ENCODE measurements around the gene EP400.
A peak's percentile ranks its signal among the peaks of the same experiment; 100 is the strongest.
"Not testable (repeated sequence)": the region's sequence is repeated elsewhere in the genome, so short reads cannot be mapped to it uniquely, and the experiment has no call there.

EP400 gene

DNA sequence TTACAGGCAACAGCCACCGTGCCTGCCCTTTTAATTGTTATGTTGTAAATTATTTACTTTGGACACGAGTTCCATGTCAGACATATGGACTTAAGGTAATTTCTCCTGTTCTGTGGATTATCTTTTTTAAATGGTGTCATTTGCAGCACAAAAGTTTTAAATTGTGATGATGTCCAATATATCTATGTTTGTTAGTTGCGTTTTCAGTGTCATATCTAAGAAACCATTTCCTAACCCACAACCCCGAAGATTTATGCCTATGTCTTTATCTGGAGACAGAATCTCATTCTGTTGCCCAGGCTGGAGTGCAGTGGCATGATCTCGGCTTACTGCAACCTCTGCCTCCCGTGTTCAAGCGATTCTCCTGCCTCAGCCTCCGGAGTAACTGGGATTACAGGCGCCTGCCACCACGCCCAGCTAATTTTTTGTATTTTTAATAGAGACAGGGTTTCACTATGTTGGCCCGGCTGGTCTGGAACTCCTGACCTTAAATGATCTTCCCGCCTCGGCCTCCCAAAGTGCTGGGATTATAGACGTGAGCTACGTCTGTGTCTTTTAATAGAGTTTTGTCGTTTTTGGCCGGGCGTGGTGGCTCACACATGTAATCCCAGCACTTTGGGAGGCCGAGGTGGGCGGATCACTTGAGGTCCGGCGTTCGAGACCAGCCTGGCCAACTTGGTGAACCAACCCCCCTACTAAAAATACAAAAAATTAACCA, 870 bp upstream of the EP400 start:
- not testable (repeated sequence) for DNase-seq

DNA sequence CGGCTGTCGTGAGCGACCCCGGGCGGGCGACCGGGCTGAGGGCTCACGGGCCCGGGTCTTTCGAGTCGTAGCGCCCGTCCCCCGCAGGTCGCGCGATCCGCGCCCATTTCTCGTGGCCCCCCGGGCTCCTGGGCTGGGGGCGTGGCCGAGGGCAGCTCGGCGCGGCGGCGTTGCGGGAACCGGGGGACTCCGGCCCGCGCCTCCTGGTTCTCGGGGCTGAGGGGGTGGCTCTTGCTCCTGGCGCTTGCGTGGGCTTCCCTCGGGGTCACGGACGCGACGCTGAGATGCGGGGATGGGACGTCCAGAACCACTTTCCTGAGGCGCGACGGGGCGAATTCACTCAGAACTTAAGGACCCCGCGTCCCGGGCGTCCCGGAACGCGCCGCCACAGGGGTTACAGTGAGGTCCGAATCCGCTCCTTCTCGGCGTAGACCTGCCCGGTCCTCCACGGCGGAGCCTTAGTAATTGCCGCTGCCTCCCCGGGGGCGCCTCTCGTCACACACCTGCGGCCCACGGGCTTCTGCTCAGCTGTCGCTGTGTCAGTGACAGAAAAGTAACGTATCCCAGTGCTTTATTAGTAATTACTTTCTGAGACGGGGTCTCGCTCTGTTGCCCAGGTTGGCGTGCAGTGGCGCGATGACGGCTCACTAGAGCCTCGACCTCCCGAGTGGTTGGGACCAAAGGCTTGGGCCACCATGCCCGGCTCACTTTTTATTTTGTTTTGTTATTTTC, 606 bp downstream of the EP400 start:
- DNase-seq, result no peak

DNA sequence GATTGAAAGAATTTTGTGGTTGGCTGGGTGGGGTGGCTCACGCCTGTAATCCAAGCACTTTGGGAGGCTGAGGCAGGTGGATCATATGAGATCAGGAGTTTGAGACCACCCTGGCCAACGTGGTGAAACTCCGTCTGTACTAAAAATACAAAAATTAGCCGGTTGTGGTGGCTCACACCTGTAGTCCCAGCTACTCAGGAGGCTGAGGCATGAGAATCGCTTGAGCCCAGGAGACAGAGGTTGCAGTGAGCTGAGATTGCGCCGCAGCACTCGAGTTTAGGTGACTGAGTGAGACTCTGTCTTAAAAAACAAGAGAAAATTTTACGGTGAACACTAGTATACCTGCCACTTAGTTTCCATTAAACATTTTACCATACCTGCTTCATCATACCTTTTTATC, 4.1 kb downstream of the EP400 start:
- not testable (repeated sequence) for DNase-seq

DNA sequence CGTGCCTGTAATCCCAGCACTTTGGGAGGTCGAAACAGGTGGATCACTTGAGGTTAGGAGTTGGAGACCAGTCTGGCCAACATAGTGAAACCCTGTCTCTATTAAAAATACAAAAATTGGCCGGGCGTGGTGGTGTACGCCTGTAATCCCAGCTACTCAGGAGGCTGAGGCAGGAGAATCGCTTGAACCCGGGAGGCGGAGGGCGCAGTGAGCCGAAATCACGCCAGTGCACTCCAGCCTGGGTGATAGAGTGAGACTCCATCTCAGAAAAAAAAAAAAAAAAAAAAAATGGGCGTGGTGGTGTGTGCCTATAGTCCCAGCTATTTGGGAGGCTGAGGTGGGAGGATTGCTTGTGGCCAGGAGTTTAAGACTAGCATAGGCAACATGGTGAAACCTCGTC, 4.7 kb downstream of the EP400 start:
- not testable (repeated sequence) for DNase-seq

DNA sequence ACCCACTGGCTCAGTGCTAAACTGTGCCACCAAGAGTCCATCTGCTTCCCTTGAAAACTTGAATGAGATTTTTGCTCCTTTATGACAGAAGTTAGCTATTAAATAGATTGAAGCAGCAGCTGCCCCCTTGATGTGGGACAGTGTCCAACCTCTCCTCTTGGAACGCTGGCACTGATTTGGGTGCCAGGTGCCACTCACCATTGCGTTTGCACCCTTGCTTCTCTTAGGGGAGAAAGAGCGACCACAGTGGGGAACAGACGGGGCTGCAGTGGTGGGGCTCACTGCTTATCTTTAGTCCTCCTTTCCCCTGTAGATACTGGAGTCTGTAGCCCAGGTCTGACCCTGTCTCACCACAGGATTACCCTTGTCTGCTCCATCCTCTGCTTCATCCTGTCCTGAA, 9.4 kb downstream of the EP400 start:
- DNase-seq, result no peak

DNA sequence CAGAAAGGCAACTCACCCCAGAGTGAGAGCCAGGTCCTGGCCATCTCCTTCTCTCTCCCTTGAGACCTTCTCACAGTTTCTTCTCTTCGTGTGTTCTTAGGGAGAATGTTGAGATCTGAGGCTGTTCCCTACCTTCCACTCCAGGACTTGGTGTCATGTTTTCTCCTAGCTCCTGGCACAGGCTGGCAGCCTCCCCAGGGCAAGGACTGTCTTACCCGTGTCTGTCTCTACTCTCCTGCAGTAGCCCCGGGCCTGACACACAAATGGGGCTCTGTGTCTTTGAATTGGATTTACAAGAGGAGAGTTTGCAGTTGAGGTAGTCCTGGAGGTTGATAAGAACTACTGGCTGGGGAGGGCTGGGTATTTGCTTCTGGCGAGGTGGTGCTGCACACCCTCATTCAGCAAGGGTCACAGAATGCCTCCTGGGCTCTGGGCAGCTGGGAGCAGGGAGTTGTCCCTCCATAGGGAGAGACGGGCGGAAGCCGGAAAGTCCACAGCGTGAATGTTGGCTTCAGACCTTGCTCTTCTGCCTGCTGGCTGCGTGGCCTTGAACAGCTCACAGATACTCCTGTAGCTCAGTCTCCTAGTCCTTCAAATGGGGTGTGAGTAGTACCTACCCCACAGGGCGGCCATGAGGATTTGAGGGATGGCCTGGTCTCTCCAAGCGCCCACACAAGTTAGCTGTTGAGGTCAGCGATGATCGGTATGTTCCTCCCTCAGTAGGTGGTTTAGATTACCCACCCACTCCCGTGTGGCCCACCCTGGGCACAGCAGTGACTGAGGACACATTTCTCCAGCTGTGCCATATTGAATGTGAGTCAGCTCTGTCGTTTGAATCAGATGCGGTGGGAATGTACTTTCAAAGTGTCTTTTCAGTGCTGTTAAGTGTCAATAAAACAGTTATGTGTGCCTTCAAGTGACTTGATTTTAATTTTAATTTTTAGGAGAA, 10.2 kb downstream of the EP400 start:
- DNase-seq, result no peak

DNA sequence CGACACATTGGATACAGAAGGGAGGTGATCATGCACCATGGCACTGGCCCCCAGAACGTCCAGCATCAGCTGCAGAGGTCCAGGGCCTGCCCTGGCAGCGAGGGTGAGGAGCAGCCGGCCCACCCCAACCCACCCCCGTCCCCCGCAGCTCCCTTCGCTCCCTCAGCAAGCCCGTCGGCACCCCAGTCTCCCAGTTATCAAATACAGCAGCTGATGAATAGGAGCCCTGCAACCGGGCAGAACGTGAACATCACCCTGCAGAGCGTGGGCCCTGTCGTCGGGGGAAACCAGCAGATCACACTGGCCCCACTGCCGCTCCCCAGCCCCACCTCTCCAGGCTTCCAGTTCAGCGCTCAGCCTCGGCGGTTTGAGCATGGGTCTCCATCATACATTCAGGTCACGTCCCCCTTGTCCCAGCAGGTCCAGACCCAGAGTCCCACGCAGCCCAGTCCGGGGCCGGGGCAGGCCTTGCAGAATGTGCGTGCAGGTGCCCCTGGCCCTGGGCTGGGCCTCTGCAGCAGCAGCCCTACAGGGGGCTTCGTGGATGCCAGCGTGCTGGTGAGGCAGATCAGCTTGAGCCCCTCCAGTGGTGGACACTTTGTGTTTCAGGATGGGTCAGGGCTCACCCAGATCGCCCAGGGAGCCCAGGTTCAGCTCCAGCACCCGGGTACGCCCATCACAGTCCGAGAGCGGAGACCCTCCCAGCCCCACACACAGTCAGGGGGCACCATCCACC, 11.0 kb downstream of the EP400 start:
- DNase-seq, result not testable (repeated sequence)

DNA sequence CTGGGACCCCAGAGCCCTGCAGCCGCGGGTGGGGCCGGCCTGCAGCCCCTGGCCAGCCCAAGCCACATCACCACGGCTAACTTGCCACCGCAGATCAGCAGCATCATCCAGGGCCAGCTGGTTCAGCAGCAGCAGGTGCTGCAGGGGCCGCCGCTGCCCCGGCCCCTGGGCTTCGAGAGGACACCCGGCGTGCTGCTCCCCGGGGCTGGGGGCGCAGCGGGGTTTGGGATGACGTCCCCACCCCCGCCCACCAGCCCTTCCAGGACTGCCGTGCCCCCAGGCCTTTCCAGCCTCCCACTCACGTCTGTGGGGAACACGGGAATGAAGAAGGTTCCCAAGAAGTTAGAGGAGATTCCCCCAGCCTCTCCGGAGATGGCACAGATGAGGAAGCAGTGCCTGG, 11.6 kb downstream of the EP400 start:
- not testable (repeated sequence) for DNase-seq

DNA sequence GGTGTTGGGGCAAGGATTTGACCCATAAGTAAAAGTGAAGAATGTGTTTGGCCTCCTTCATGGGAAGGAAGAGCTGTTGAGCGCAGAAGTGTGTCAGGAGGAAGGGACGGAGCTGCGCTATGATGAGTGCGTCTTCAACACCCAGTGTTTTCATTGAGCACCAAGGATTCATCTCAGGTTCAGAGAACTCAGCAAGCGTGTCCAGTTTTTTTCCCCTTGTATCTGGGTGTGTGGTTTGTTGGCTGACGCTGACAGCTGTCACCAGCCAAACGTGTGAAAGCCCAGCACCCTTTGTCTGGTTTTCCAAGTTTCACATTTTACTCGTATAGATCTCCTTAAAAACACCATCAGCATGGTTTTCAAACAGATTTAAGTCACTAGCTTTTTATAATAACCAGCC, 12.3 kb downstream of the EP400 start:
- DNase-seq, result no peak

DNA sequence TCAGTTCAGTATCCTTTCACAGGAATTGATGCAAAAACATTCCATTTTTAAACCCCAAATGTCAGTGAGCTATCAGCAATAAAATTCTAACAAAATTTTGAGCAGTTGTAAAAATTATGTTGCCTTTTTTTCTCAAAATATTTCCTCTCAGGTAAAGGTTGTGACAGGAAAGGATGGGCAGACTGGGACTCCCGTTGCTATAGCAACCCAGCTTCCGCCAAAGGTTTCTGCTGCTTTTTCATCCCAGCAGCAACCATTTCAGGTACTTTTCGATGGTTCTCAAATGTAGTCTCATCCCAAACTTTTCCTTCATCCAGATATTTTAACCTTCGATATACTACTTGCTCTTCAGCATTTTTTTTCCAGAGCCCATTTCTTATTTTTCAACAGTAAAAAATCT, 13.6 kb downstream of the EP400 start:
- DNase-seq, result no peak

DNA sequence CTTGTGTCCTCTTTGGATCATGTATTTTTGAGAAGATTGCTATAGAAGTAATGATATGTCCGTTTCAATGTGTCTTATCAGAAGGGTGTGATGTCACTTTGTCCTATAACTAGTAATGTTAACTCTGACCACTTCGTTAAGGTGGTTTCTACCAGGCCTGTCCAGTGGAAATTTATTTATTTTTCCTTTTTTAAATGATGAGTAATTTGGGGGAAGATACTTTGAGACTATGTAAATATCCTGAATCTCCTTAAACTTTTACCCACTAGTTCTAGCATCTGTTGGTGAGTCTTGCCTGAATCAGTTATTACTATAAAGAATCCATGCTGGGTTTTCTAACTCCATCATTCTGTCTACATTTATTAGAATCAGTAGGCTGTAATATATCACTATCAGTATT, 15.3 kb downstream of the EP400 start:
- no peak for DNase-seq

DNA sequence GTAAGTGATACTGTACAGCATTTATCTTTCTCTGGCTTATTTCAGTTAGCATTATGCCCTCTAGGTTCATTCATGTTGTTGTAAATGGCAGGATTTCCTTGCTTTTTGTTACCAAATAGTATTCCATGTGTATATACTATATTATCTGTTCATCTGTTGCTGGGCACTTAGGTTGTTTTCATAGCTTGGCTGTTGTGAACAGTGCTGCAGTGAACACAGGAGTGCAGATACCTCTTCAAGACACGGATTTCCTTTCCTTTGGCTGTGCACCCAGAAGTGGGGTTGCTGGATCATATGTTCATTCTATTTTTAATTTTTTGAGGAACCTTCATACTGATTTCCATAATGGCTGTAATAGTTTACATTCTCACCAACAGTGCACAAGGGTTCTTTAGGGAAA, 21.5 kb downstream of the EP400 start:
- DNase-seq, result no peak

DNA sequence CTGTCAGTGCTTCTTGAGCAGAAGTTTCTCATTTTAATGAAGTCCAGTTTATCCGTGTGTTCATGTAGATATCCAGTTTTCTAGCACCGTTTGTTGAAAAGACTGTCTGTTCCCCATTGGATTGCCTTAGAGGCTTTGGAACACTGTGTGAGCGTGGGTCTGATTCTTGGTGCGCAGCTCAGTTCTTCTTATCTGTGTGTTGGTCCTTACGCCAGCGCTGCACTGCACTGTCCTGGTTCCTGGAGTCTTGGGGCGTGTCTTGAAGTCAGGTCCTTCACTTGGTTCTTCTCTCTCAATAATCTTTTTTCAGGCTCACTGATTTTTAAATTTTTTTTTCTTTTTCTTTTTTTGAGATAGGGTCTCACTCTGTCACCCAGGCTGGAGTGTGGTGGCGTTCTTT, 25.5 kb downstream of the EP400 start:
- DNase-seq, result no peak

DNA sequence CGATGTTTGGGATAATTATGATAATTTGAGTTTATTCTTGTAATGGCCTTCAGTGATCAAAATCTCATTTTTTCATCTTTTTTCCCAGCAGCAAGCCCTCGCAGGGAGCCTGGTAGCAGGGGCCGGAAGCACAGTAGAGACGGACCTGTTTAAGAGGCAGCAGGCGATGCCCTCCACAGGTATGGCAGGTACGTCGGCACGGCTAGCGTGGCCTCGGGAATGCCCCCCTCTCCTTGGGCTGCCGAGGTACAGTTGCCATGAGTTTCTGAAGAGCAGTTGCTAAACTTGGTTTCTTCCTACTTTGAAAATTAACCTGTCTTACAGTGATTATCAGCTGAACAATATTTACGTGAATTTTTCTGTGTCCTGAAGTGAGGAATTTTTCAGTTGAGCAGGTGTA, 29.9 kb downstream of the EP400 start:
- no peak for DNase-seq

DNA sequence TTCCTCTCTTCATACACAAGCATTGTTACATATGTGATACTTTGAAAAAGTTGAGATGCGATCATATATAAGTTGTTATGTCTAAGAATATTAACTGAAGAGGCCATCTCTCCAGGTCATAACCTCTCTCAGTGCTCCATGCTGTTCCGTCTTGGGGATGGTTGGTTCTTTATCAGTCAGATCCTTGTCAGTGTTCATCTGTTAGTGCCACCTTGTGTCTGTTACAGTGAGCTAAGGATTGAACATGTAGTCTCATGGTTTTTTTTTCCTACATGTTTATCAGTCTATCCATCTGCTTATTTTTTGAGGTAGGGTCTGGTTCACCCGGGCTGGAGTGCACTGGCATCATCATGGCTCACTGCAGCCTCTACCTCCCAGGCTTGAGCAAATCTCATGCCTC, 30.5 kb downstream of the EP400 start:
- no peak for DNase-seq

DNA sequence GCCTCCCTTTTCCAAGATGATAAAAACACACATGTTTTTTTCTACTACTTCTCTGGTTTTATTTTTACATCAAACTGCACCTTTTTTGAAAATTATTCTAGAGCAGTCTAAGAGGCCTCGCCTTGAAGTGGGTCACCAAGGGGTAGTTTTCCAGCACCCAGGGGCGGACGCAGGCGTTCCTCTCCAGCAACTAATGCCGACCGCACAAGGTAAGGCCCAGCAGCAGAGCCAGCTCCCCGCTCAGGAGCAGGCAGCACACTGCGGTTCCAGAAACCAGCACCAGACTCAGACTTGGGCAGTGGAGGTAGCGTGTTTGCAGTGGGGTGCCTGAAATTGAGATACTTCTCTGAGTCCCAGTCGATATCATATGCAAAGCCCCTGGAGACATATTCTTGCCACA, 31.6 kb downstream of the EP400 start:
- no peak for DNase-seq

DNA sequence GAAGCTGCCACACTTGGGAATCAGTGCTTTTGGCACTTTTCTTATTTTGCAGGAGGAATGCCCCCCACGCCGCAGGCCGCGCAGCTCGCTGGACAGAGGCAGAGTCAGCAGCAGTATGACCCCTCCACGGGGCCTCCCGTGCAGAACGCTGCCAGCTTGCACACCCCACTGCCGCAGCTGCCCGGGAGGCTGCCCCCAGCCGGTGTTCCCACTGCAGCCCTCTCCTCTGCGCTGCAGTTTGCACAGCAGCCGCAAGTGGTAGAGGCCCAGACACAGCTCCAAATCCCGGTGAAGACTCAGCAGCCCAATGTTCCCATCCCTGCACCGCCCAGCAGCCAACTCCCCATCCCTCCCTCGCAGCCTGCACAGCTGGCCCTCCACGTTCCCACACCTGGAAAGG, 32.3 kb downstream of the EP400 start:
- no peak for DNase-seq

DNA sequence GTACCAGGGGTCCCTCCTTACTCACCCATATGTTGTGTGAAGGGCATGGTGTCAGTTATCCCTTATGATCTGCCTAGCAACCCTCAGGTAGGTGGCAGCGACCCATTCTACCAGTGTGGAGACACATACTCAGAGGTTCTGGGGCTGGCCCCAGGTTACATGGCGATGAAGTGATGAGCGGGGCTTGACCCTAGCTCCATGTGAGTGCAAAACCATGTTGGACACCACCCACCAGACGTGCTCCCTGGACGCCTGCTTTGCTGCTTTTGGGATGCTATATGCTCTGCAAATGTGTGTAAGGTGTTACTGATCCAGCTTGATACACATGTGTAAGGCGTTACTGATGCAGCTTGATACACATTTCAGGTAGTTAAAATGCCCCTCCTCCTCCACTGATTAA, 33.3 kb downstream of the EP400 start:
- DNase-seq, result no peak

DNA sequence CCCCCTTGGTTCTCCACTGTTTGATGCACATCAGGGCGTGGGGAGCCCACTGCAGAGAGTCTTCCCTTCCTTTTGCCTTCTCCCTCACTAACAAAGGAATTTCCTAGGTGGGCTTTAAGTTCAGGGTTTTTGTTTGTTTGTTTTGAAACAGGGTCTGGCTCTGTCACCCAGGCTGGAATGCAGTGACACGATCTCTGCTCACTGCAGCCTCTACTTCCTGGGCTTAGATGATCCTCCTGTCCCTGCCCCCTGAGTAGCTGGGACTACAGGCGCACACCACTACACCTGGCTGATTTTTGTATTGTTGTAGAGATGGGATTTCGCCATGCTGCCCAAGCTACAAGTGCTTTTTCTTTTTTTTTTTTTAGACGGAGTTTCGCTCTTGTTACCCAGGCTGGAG, 33.8 kb downstream of the EP400 start:
- no peak for DNase-seq

DNA sequence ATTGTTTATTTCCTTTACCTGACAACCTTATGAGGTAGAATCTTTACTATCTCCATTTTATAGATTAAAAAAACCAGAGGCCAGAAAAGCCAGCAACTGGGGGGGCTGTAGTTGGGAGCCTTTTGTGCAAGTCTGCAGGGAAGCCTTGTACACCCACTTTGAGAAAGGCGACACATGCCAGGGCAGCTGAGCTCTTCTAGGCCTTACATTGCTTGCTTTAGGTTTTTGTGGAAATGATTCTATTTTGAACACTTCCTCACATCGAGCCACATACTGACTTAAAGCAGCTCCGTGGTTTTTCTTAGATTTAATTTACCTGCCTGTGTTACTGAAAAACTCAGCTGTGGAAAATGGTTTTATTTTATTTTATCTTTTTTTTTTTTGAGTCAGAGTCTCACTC, 34.6 kb downstream of the EP400 start:
- no peak for DNase-seq

DNA sequence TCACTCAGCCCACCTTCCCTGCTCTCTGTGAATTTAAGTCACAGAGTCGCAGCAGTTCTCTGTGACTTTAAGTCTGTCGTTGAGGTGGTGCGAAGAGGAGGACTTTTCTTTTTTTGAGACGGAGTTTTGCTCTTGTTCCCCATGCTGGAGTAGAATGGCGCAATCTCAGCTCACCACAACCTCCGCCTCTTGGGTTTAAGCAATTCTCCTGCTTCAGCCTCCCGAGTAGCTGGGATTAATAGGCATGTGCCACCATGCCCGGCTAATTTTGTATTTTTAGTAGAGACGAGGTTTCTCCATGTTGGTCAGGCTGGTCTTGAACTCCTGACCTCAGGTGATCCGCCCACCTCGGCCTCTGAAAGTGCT, 35.8 kb downstream of the EP400 start:
- peak; percentile 5 for DNase-seq

DNA sequence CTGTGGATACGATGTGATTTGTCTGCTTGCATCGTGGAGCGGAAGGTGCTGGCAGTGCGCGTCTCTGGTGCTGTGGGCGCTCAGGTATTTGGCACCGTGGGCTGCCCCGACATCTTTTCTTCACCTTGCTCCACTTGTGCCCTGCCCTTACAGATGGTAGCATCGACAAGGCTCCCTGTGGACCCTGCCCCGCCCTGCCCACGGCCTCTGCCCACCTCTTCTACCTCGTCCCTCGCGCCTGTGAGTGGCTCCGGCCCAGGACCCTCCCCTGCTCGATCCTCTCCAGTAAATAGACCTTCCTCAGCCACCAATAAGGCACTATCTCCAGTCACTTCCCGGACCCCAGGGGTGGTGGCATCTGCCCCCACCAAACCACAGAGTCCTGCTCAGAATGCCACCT, 36.6 kb downstream of the EP400 start:
- no peak for DNase-seq

DNA sequence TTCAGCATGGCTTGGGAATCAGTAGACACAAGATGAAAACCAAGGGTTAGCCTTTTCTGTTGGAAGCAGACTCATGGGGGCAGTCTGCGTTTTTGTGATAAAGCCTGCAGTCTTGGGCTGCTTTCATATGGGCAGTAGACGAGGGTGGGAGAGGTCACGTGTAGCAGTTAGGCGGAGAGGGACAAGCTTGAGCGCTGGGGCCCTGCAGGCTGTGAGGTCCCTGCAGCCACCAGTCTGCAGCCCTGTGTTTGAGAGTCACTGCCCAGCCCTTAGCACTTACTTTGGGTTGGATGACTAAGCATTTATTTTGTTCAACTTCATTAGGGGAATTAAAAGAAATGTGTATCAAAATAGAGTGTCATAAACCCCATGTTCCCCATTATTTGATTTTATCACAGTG, 37.2 kb downstream of the EP400 start:
- DNase-seq, result no peak
